GM12878 (cell line): ENCODE results near the gene EFNA1.

Experiments used
- CTCF ChIP-seq, 3 experiments: IDR thresholded peaks in 2 of 3; conservative IDR thresholded peaks in 1 of 3; 2 replicates each; pipeline ENCODE4 v1.5.1; 2011; ENCODE audit warnings: low read depth in 3 of 3, low read length in 3 of 3, mild to moderate bottlenecking in 3 of 3, control low read depth in 2 of 3, moderate library complexity in 2 of 3, inconsistent platforms in 1 of 3, mixed read lengths in 1 of 3; ENCODE audit not compliant: control insufficient read depth in 2 of 3, insufficient read depth in 1 of 3; ENCODE audit errors: extremely low read depth in 1 of 3
- FOS ChIP-seq: IDR thresholded peaks from 3 replicates; pipeline ENCODE4 v1.6.1; 2011; ENCODE audit warnings: borderline replicate concordance; ENCODE audit not compliant: insufficient read length; ENCODE audit errors: extremely low read depth
- KLF5 ChIP-seq: fragments of 450-650 bp; IDR thresholded peaks from 2 replicates; pipeline ENCODE4 v1.6.1; 2014; ENCODE audit warnings: mild to moderate bottlenecking; ENCODE audit not compliant: partially characterized antibody
- USF1 ChIP-seq: IDR thresholded peaks from 2 replicates; pipeline ENCODE4 v1.6.1; 2011; ENCODE audit warnings: borderline replicate concordance, low read depth, mild to moderate bottlenecking, moderate library complexity, mixed read lengths, low read length; ENCODE audit not compliant: insufficient read depth; ENCODE audit errors: extremely low read length
- YBX1 ChIP-seq: fragments of 450-650 bp; IDR thresholded peaks from 2 replicates; pipeline ENCODE4 v1.6.1; 2016; ENCODE audit warnings: antibody characterized with exemption
- ZBED1 ChIP-seq: IDR thresholded peaks from 2 replicates; pipeline ENCODE4 v1.6.1; 2016; ENCODE audit warnings: borderline replicate concordance
- ZNF207 ChIP-seq: fragments of 450-650 bp; IDR thresholded peaks from 2 replicates; pipeline ENCODE4 v1.6.1; 2014; ENCODE audit warnings: antibody characterized with exemption, mild to moderate bottlenecking, borderline replicate concordance
- ZNF274 ChIP-seq: IDR thresholded peaks from one replicate; pipeline ENCODE4 v1.8.0; 2011; ENCODE audit not compliant: insufficient read length, insufficient read depth
- TF ChIP-seq, protein P1 (sequence below): IDR thresholded peaks from 2 replicates; pipeline ENCODE4 v1.6.1; 2011; ENCODE audit warnings: borderline replicate concordance, low read depth, mild to moderate bottlenecking, moderate library complexity, low read length; ENCODE audit not compliant: insufficient read depth, poor library complexity, severe bottlenecking
- TF ChIP-seq, protein P2 (sequence below): fragments of 450-650 bp; conservative IDR thresholded peaks from 2 replicates; pipeline ENCODE4 v1.6.1; 2017; ENCODE audit warnings: mild to moderate bottlenecking, moderate library complexity

DNA sequence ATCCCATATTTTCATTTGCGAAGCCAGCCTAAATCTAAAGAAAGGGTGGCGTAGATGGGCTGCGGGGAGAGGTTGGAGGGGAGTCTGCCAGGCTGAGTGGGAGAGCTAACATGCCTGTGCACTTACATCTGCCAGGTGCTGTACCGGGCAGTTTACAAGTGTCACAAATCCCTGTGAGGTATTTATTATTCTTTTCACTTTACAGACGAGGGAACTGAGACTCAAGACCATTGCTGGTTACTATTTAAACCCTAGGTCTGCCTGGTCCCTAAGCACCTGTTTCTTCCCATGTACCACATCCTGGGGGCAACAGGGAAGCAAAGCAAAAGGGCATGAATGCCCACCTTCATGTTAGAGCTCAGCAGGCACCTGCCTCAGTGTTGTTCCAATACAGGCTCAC is 19.4 kb upstream of the EFNA1 start:
- TF ChIP-seq CTCF (IDR thresholded peaks at IDR 0.05 in 2 of 3, conservative IDR thresholded peaks at IDR 0.05 in 1 of 3; ENCODE audit: control insufficient read depth in 2 of 3, extremely low read depth in 1 of 3, insufficient read depth in 1 of 3, low read depth in 3 of 3, low read length in 3 of 3) (no peak), YBX1 (no peak), ZNF274 (no peak), FOS (no peak), ZNF207 (no peak), ZBED1 (no peak), KLF5 (no peak), USF1 (no peak)
- TF ChIP-seq, protein P1, sequence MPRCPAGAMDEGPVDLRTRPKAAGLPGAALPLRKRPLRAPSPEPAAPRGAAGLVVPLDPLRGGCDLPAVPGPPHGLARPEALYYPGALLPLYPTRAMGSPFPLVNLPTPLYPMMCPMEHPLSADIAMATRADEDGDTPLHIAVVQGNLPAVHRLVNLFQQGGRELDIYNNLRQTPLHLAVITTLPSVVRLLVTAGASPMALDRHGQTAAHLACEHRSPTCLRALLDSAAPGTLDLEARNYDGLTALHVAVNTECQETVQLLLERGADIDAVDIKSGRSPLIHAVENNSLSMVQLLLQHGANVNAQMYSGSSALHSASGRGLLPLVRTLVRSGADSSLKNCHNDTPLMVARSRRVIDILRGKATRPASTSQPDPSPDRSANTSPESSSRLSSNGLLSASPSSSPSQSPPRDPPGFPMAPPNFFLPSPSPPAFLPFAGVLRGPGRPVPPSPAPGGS: no peak
- TF ChIP-seq, protein P2, sequence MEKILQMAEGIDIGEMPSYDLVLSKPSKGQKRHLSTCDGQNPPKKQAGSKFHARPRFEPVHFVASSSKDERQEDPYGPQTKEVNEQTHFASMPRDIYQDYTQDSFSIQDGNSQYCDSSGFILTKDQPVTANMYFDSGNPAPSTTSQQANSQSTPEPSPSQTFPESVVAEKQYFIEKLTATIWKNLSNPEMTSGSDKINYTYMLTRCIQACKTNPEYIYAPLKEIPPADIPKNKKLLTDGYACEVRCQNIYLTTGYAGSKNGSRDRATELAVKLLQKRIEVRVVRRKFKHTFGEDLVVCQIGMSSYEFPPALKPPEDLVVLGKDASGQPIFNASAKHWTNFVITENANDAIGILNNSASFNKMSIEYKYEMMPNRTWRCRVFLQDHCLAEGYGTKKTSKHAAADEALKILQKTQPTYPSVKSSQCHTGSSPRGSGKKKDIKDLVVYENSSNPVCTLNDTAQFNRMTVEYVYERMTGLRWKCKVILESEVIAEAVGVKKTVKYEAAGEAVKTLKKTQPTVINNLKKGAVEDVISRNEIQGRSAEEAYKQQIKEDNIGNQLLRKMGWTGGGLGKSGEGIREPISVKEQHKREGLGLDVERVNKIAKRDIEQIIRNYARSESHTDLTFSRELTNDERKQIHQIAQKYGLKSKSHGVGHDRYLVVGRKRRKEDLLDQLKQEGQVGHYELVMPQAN: no peak
